Limb (tissue), 2 donors: ENCODE data around the gene SLC22A16.

Experiments used
- DNase-seq, 2 donors: peaks; one replicate each; pipeline ENCODE4 v3.0.0-alpha.2; 2016; ENCODE audit errors: extremely low spot score in 2 of 2

Gene SLC22A16

GRCh38 chr6:110448846-110449540 is 27.4 kb downstream of the SLC22A16 start:
- DNase-seq: no peak

- DNase-seq: no peak
Observed at GRCh38 chr6:110447761-110448160, 28.7 kb downstream of the SLC22A16 start.

- no peak for DNase-seq
Observed at GRCh38 chr6:110446405-110446804, 30.0 kb downstream of the SLC22A16 start.

GRCh38 chr6:110440026-110440425 is 36.4 kb downstream of the SLC22A16 start:
- no peak for DNase-seq

GRCh38 chr6:110439356-110439755 is 37.1 kb downstream of the SLC22A16 start:
- DNase-seq: no peak

- no peak for DNase-seq
Observed at GRCh38 chr6:110434961-110435602, 41.3 kb downstream of the SLC22A16 start.

- no peak for DNase-seq
Observed at GRCh38 chr6:110432285-110432900, 44.0 kb downstream of the SLC22A16 start.

GRCh38 chr6:110430741-110431140 is 45.7 kb downstream of the SLC22A16 start:
- no peak for DNase-seq

- DNase-seq: no peak
Observed at GRCh38 chr6:110430236-110430635, 46.2 kb downstream of the SLC22A16 start.

- DNase-seq: no peak
Observed at GRCh38 chr6:110428153-110428552, 48.3 kb downstream of the SLC22A16 start.

- DNase-seq: no peak
Observed at GRCh38 chr6:110425816-110426215, 50.6 kb downstream of the SLC22A16 start.

GRCh38 chr6:110422444-110422822 is 54.0 kb downstream of the SLC22A16 start:
- no peak for DNase-seq

GRCh38 chr6:110421749-110422443 is 54.5 kb downstream of the SLC22A16 start:
- DNase-seq: no peak

- DNase-seq: no peak
Observed at GRCh38 chr6:110419028-110419739, 57.2 kb downstream of the SLC22A16 start.

- no peak for DNase-seq
Observed at GRCh38 chr6:110418594-110418993, 57.8 kb downstream of the SLC22A16 start.

- no peak for DNase-seq
Observed at GRCh38 chr6:110415086-110415916, 61.1 kb downstream of the SLC22A16 start, which contains the start of gene DDO. DDO (minus strand) TSS chr6:110415575; CDS start chr6:110413462, 2,113 bp downstream.

- DNase-seq: no peak
Observed at GRCh38 chr6:110414669-110415068, 61.7 kb downstream of the SLC22A16 start.

- no peak for DNase-seq
Observed at GRCh38 chr6:110412360-110412759, 64.1 kb downstream of the SLC22A16 start.

GRCh38 chr6:110410511-110410910 is 65.9 kb downstream of the SLC22A16 start:
- no peak for DNase-seq

GRCh38 chr6:110409794-110410193 is 66.6 kb downstream of the SLC22A16 start:
- no peak for DNase-seq

- no peak for DNase-seq
Observed at GRCh38 chr6:110408901-110409300, 67.5 kb downstream of the SLC22A16 start.
